CD1c-positive myeloid dendritic cell (primary cell): ENCODE results near the gene PILRA.
A peak's percentile ranks its signal among the peaks of the same experiment; 100 is the strongest.
"Not testable (repeated sequence)": the region's sequence is repeated elsewhere in the genome, so short reads cannot be mapped to it uniquely, and the experiment has no call there.

Experiments
- DNase-seq: peaks from one replicate; pipeline ENCODE4 v3.0.0-alpha.2; 2016; ENCODE audit errors: extremely low spot score

Gene PILRA

DNA sequence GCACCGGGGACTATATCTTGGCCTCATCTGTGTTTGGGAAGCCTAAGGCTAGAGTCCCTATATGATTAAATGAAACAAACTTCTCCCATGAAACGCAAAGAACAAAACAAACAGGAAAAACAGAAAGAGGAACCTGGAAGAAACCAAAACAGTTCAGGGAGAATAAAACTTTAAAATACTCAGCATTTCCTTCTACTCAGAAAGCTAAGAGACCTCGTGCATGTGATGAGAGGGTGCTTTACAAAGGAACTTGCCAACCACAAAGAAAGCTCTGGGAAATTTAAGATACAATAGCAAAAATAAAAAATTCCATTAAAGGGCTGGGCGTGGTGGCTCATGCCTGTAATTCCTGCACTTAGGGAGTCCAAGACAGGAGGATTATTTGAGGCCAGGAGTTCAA is 6.9 kb downstream of the PILRA start:
- peak; percentile 79 for DNase-seq

DNA sequence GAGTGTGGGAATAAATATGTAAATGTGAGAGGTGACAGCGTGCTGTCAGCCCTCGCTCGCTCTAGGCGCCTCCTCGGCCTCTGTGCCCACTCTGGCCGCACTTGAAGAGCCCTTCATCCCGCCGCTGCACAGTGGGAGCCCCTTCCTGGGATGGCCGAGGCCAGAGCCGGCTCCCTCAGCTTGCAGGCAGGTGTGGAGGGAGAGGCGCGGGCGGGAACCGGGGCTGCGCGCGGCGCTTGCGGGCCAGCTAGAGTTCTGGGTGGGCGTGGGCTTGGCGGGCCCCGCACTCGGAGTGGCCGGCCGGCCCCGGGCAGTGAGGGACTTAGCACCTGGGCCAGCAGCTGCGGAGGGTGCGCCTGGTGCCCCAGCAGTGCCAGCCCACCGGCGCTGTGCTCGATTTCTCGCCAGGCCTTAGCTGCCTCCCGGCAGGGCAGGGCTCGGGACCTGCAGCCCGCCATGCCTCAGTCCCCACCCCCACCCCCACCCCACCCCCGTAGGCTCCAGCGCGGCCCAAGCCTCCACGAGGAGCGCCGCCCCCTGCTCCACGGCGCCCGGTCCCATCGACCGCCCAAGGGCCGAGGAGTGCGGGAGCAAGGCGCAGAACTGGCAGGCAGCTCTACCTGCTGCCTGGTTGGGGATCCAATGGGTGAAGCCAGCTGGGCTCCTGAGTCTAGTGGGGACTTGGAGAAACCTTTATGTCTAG is 8.4 kb downstream of the PILRA start:
- not testable (repeated sequence) for DNase-seq

DNA sequence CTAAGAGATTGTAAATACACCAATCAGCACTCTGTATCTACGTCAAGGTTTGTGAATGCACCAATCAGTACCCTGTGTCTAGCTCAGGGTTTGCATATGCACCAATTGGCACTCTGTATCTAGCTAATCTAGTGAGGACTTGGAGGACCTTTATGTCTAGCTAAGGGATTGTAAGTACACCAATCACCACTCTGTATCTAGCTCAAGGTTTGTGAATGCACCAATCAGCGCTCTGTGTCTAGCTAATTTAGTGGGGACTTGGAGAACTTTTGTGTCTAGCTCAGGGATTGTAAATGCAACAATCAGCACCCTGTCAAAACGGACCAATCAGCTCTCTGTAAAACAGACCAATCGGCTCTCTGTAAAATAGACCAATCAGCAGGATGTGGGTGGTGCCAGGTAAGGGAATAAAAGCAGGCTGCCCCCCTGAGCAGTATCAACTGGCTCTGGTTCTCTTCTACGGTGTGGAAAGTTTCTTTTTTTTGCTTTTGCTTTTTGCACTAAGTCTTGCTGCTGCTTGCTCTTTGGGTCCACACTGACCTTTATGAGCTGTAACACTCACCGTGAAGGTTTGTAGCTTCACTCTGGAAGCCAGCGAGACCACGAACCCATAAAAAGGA is 9.1 kb downstream of the PILRA start:
- peak; percentile 38 for DNase-seq

DNA sequence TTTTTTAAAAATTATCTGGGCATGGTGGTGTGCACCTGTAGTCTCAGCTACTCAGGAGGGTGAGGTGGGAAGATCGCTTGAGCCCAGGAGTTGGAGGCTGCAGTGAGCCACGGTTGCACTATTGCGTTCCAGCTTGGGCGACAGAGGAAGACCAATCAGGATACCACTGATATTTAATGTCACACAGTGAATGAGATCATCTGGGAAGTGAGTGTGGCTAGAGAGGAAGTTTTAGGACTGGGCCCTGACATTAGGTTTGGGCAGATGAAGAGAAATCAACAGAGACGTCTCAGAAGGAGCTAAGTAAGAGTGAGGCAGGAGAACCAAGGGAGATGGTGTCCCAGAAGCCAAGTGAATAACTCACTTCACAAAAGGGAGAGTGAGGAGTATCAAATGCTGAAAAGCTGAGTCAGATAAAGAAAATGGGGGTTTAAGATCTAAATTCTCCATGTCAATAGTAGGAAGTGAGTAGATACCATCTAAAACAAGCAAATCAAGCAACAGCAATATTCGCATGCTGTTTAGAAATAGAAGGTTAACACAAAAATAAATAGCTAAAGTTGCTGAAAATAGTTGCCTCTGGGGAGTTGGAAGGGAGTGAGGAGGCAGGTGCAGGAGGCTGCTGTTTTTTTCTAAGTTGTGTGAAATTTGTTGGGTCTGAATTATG is 11.5 kb downstream of the PILRA start:
- DNase-seq = peak; percentile 77

DNA sequence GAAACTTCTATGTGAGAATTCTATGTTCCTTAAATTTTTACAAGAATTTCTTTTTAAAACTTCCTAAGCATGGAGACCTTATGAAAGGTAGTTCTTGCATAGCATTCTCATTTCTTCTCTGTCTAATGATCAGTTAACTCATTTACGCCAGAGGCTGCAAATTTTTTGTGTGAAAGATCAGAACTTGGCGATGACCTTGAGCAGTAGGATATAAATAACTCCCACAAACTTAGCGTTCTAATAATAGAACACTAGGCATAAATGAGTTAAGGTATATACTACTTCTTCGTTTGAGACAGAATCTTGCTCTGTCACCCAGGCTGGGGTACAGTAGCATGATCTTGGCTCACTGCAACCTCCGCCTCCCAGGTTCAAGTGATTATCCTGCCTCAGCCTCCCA is 13.7 kb downstream of the PILRA start:
- no peak for DNase-seq

DNA sequence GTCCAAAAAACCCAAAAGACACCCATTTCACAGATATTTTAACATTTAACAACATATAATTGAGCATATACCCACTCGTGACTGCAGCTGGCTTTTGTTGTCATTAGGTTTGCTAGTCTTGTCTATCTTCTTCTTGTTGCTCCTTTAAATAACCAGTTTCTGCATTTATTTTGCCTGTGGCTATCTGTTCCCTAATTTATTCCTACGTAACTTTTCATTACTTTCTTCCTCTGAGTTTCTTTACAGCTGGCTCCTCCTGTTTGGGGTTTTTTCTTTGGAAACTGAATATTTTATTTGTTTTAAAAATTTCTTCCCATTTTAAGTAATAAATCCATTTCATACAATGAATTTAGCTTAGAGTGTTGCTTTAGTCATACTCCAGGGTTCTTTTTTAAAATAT is 14.4 kb downstream of the PILRA start:
- DNase-seq = no peak

DNA sequence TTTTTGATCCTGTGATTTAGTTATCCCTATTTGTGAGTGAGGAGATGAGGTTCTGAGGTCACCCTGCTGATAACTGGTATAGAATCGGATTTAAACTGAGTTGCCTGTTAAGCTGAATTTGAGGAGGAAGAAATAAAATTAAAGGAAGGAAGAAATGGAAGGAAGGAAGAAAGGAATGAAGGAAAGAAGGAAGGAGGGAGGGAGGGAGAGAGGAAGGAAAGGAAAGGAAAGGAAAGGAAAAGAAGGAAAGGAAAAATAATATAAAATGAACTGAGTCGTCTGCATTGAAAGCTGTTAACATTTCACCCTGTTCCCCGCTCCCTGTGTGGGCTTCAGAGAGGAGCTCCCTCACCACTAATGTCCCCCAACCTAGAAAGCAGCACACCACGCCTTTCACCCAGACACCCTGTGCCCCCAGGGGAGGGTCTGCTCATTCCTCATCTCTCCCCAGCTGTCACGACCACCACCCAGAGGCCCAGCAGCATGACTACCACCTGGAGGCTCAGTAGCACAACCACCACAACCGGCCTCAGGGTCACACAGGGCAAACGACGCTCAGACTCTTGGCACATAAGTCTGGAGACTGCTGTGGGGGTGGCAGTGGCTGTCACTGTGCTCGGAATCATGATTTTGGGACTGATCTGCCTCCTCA is 16.3 kb downstream of the PILRA start:
- DNase-seq = no peak

DNA sequence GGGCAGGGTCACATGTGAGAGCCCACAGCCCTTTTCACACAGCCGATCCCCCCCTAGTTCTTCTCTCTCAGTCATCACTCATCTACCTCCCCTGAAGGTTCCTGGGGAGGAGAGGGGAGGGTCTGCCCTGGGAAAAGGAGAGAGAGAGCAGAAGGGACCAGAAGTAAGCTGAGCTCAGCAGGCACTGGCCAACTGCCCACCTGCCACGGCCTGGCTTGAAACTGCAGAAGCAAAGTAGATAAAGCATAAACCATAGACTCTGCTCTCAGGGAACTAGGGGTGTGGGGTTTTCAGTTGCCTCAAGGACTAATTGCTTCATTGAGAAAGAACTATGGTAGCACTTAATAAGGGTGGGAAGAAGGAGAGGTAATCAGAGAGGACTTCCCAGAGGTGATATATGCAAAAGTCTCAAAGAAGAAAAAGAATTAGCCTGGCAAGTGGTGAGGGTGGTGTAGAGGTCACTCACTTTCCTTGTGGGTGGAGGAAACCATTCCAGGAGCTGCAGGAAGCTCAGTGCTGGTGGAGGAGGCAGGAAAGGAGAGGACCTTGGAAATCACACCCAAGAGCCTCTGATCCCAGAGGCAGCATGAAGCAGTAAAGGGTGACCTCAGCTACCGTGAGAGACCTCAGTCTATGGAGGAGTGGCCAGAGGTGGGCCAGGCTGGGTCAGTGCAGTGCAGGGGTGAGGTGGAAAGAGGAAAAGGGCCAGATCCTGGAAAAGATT is 17.2 kb downstream of the PILRA start:
- no peak for DNase-seq

DNA sequence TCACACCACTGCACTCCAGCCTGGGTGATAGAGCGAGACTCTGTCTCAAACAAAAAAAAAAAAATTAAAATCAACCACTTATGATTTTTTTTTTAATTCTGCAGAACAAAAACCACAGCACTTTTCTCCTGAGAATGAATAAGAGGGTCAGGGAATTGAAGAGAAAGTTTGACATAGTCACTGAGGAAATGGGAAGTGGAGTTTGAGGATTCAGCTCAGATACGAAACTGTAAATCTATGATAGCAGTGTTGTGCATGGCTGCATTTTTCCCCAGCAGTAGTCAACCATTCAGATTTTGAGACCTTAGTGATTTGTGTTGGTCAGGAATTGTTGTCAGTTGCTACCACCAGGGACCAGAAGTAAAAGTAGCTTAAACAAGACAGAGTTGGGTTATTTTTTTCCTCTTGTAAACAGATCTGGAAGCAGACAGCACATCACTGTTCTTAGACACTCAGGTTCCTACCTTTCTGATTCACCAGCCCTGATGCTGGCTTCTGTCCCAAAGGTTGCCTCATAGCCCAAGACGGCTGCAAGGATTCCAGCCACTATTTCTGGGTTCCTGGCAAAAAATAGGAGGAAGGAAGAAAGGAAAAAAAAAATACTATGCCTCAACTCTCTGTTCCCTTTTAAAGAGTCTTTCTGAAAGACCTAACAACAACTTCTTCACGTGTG is 20.1 kb downstream of the PILRA start:
- DNase-seq = peak; percentile 52

DNA sequence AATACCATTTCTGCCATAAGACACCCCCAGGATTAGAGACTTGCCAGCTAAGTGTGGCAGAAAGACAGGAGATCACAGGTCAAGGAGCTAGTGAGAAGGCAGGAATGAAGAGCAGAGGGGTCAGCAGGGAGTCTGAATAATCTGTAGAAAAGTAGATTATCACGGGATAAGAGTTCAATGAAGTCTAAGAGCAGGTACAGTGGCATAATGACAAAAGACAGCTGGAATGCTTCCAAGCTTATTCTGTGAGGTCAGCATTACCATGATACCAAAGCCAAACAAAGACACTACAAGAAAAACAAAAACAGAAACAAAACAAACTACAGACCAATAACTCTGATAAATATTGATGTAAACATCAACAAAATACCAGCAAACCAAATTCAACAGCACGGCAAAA is 20.8 kb downstream of the PILRA start:
- DNase-seq = no peak

DNA sequence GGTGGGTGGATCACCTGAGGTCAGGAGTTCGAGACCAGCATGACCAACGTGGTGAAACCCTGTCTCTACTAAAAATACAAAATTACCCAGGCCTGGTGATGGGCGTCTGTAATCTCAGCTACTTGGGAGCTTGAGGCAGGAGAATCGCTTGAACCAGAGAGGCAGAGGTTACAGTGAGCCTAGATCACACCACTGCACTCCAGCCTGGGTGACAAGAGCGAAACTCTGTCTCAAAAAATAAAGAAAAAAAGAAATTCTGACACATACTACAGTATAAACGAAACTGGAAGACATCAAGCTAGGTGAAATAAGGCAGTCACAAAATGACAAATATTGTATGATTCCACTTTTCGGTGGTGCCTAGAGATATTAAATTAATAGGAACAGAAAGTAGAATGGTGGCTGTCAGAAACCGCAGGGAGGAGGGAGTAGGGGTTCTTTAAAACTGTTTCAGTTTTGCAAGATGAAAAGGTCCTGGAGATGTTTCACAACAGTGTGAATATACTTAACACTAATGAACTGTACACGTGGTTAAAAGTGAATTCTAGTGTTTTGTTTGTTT is 23.2 kb downstream of the PILRA start:
- peak; percentile 93 for DNase-seq

DNA sequence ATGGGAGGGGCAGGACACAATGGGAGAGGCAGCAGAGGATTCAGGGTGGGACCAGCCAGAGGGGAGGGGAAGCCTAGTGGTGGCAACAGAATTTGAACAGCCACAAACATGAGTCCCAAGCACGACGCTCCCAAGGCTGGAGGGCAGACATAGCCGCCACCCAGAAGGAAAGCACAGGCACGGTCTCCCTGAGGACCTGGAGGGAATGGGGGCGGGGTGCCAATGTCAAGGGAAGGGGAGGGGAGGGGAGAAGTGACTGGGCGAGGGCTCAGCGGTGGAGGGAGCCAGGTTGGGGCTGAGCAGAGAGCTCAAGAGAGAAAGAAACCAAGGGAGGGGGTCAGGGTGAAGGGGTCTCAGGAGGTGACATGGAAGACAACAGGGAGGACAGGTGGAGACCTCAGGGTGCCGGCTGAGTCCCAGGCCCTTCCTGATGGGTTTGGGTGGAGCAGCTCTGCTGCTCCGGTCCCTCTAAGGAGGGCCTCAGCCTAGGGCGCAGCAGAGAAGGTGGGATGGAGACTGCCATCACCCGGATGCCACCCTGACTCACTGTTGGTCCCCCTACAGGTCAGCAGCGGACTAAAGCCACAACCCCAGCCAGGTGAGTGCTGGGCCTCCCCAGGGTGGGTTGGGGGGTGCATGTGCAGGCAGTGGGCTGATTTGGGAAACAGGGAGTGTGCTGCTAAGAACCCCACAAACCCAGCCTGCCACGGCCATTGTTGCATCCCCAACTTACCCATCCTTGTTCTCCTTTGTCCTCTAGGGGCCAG is 24.2 kb downstream of the PILRA start:
- DNase-seq = no peak

DNA sequence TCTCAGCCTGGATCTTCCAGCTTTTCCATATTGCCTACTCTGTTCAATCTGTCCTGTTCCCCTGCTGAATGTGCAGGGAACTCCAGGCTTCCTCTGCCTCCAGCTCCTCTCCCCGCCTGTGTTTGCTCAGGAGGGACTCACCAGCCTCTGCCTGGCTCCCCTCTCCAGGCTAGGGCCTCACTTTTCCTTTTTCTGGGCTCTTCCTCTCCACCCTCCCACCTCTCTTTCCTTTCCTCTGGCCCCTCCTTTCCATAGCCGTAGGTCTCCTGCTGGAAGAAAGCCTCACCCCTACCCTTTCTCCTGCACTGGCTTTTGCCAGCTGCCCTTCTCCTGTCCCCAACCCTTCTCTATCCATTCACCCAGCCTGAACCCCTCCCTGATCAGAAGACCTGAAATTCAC is 25.0 kb downstream of the PILRA start:
- no peak for DNase-seq

DNA sequence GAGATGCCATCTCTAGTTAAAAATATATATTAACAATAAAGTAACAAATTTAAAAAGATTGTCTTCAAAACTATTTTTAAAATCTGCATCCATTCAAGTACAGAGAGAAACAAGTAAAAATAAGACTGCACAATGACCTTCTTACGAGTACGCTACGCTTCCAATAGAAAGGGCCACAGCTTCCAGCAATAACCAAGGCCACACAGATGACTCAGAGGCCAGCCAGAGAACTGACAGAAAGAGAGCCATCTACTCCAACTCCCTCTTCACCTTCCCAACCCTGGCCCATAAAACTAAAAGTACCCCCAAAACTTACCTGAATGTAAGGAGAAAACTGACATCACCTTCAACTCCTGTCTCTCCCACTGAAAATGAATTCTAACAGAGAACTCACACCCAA is 26.8 kb downstream of the PILRA start:
- DNase-seq = no peak

DNA sequence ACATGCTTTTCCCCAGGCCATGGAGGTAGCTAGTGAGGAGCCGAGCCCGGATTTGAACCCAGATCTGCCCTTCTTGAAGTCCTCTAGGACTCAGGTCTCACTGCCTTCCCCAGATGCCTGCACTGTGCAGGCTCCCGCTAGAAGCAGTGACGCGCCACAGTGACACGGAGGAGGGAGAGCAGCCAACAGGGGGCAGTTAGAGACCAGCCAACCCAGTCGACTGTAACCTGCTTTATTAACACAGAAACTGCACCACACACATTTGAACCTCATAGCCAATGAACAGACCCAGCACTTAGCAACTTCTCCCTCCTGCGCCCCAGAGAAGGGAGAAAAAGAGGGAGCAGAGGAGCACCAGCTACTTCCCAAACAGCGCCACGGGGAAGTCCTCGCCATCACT is 27.4 kb downstream of the PILRA start:
- DNase-seq = no peak

DNA sequence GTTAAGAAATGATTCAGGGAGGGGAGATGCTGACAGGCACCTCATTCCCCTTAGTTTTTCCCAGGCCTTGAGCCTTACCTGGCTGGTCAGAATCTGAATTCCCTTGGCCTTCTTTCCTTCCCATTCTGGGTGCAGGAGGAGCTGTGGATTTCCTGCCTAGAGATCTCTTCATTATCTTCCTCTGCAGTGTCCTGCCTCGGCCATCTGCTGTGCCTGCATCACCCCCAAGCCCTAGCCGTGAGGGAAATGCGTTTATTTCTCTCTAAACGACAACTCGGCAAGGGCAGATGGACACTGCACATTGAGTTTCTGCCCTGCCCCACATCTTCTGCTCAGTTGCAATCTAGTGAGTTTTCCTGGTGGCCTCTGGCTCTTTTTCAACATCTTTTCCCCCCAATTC is 28.5 kb downstream of the PILRA start:
- DNase-seq = no peak

DNA sequence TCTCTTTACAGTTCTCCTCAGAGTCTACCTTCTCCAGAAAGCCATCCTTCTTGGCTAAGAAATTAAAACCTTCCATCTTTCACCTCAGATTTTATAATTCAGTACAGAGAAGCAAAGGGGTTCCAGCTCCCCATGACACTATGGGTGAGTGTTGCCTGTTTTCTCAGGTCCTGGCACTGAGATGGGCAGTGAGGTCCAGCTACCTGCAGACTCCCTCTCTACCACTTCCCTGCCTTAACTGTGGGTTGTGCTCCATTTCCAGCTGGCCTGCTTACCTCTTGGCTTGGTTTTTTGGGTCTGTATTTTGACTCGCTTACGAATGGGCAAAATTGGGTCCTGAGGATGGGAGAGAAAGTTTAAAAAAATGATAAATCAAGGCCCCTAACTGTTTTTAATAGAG is 29.0 kb downstream of the PILRA start:
- no peak for DNase-seq

DNA sequence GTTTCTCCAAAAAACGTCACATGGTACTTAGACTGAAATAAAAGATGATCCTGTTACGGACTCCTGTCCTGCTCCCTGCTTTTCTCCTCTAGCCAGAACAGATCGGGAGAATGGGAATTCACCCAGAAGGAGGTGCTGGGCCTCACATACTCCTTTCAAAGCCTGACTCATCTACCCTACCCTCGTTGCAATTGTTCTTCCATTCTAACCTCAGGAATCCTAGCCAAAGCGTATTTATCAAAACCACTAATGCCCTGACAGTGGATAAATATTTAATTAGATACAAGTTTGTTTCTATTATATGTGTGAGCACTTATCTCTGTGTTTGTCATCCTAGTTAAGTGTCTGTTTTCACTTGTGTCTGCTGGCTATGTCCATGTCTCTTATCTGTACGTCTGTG is 33.5 kb downstream of the PILRA start:
- DNase-seq = no peak

DNA sequence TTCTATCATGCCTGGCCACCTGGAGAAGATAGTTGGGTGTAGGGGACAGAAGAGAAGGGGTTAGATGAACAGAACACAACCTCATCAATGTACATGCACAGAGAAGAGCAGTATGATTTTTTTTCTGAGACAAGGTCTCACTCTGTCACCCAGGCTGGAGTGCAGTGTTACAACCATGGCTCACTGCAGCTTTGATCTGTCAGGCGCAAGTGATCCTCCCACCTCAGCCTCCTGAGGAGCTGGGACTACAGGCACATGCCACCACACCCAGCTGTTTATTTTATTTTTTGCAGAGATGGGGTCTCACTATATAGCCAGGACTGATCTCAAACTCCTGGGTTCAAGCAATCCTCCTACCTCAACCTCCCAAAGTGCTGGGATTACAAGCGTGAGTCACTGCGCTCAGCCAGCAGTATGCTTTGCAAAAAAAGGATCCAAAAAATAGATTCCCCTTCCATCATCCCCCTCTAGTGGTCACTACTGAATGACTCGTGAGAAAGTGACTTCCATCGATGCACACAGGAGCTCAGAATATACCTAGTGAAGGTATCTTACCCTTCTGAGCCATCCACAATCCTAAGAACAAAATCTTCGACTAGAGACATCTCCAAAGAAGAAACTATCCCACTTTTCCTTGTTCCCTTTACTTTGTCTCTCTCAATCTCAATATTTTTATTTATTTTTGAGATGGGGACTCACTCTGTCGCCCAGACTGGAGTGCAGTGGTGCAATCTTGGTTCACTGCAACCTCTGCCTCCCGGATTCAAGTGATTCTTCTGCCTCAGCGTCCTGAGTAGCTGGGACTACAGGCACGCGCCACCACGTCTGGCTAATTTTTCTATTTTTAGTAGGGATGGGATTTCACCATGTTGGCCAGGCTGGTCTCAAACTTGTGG is 34.2 kb downstream of the PILRA start:
- DNase-seq = peak; percentile 84
